Skeletal muscle tissue (tissue), 4 donors: Measurements from ENCODE around the gene KLHDC7A. TPM values are rescaled to one million over a fixed set of nuclear protein-coding genes. Genes with fewer than 3 reads are reported as not detected.
A peak's percentile ranks its signal among the peaks of the same experiment; 100 is the strongest.

Source experiments
- H3K27ac ChIP-seq: one replicate; pipeline ENCODE4 v1.7.0; 2013; ENCODE audit warnings: mild to moderate bottlenecking, low read depth, low read length, inconsistent platforms
- H3K27me3 ChIP-seq, 3 donors: one replicate each; pipeline ENCODE4 v1.7.0; 2013; ENCODE audit warnings: low read length in 3 of 3; ENCODE audit not compliant: control insufficient read depth in 3 of 3, insufficient read depth in 3 of 3
- H3K36me3 ChIP-seq, 3 donors: one replicate each; pipeline ENCODE4 v1.7.0; 2013; ENCODE audit warnings: low read length in 3 of 3; ENCODE audit not compliant: control insufficient read depth in 3 of 3, insufficient read depth in 3 of 3
- H3K4me1 ChIP-seq, 3 donors: one replicate each; pipeline ENCODE4 v1.7.0; 2013; ENCODE audit warnings: low read length in 3 of 3, mild to moderate bottlenecking in 3 of 3; ENCODE audit not compliant: control insufficient read depth in 3 of 3, insufficient read depth in 3 of 3
- H3K4me3 ChIP-seq, 3 donors: one replicate each; pipeline ENCODE4 v1.7.0; 2013; ENCODE audit warnings: low read length in 3 of 3
- H3K9ac ChIP-seq, 3 donors: one replicate each; pipeline ENCODE4 v1.7.0; 2013; ENCODE audit warnings: low read length in 3 of 3, mild to moderate bottlenecking in 3 of 3, moderate library complexity in 2 of 3, low read depth in 1 of 3
- H3K9me3 ChIP-seq, 3 donors: one replicate each; pipeline ENCODE4 v1.7.0; 2013; ENCODE audit warnings: low read length in 3 of 3; ENCODE audit not compliant: control insufficient read depth in 3 of 3
- total RNA-seq: library from RNA; depleted of rRNA; stranded (reverse); fragments of >200 nt; gene quantifications from one replicate; pipeline ENCODE4 v1.2.3, GENCODE V29; 2014
- donor health status: Osteomylitis.

The KLHDC7A gene
- total RNA-seq, 1 donor from 2014 or later: not detected

DNA sequence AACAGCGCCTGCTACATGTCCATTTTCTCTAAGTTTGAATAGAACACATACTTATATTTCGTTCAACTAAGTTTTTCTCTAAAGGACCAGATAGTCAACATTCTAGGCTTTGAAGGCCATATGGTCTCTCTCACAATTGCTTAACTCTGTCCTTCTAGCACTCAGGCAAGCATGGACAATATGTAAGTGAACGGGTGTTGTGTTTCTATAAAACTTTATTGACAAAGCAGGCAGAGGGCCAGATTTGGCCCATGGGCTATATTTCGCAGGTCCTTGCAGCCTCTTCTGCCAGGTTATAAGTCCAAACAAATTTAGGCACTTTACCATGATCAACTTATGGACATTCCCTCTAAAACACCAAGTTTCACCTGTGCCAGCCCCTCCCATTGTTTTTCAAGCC is 21.1 kb downstream of the KLHDC7A start:
- peaks cover 3 to 7% (median 3%) of the 10 kb centered on the region in 3 donors for H3K27me3 ChIP-seq
- no peaks in the 10 kb centered on the region for H3K4me1 ChIP-seq
- H3K9me3 ChIP-seq: peaks cover 0 to 4% (median 2%) of the 10 kb centered on the region in 3 donors
- H3K9ac ChIP-seq: no peak overlapping the region
- H3K4me3 ChIP-seq: no peak overlapping the region
- no peaks in the 10 kb centered on the region for H3K36me3 ChIP-seq
- H3K27ac ChIP-seq: no peak overlapping the region

DNA sequence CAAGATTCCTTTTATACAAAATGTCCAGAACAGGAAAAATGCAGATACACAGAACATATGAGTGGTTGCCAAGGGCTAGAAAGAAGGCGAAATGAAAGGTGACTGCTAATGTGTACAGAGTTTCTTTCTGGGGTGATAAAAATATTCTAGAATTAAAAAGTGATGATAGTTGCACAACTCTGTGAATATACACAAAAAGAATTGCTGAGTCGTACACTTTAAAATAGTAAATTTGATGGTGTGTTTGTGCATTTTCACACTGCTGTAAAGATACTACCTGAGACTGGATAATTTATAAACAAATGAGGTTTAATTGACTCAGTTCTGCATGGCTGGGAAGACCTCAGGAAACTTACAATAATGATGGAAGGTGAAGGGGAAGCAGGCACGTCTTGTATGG is 23.9 kb downstream of the KLHDC7A start:
- Histone ChIP-seq H3K27ac (no peak overlapping the region), H3K27me3 (peaks cover 3 to 5% (median 3%) of the 10 kb centered on the region in 3 donors), H3K4me1 (no peaks in the 10 kb centered on the region)

GRCh38 chr1:18505666-18506065 is 24.9 kb downstream of the KLHDC7A start:
- Histone ChIP-seq H3K9ac (no peak overlapping the region), H3K27me3 (peaks cover 3 to 6% (median 4%) of the 10 kb centered on the region in 3 donors), H3K4me3 (no peak overlapping the region), H3K27ac (no peak overlapping the region), H3K36me3 (no peaks in the 10 kb centered on the region), H3K9me3 (peaks cover 0 to 4% (median 2%) of the 10 kb centered on the region in 3 donors), H3K4me1 (no peaks in the 10 kb centered on the region)

More for the DNA sequence above, 23.9 kb downstream of the KLHDC7A start:
- Histone ChIP-seq H3K9ac (no peak overlapping the region), H3K9me3 (peaks cover 0 to 4% (median 2%) of the 10 kb centered on the region in 3 donors), H3K36me3 (no peaks in the 10 kb centered on the region), H3K4me3 (no peak overlapping the region)

DNA sequence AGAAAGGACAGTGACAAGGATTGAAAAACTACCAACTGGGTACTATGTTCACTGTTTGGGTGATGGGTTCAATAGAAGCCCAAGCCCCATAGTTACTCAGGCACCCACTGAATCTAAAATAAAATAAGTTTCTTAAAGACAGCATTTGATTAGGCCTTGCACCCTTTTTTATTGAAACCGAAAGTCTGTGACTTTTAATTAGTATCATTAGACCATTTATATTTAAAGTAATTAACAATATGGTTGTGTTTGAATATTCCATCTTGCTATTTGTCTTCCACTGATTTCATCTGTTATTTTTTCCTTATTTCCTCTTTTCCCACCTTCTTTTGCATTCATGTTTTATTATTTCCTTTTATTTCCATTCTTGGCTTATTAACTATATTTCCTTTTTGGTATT is 27.4 kb downstream of the KLHDC7A start:
- peaks cover 0 to 11% (median 3%) of the 10 kb centered on the region in 3 donors for H3K27me3 ChIP-seq
- no peaks in the 10 kb centered on the region for H3K36me3 ChIP-seq
- no peak overlapping the region for H3K9ac ChIP-seq
- no peak overlapping the region for H3K27ac ChIP-seq
- no peaks in the 10 kb centered on the region for H3K4me1 ChIP-seq
- H3K9me3 ChIP-seq: peaks cover 0 to 7% (median 2%) of the 10 kb centered on the region in 3 donors
- no peak overlapping the region for H3K4me3 ChIP-seq

GRCh38 chr1:18511149-18511873 is 30.6 kb downstream of the KLHDC7A start:
- peaks cover 0 to 11% (median 3%) of the 10 kb centered on the region in 3 donors for H3K27me3 ChIP-seq
- H3K36me3 ChIP-seq: no peaks in the 10 kb centered on the region
- peaks cover 0 to 9% (median 5%) of the 10 kb centered on the region in 3 donors for H3K9me3 ChIP-seq
- H3K9ac ChIP-seq: no peak overlapping the region
- no peaks in the 10 kb centered on the region for H3K4me1 ChIP-seq
- H3K27ac ChIP-seq: no peak overlapping the region
- H3K4me3 ChIP-seq: no peak overlapping the region

GRCh38 chr1:18511874-18512150 is 31.1 kb downstream of the KLHDC7A start:
- Histone ChIP-seq H3K27me3 (peaks cover 0 to 11% (median 3%) of the 10 kb centered on the region in 3 donors), H3K9me3 (peaks cover 3 to 6% (median 4%) of the 10 kb centered on the region in 3 donors), H3K36me3 (no peaks in the 10 kb centered on the region), H3K4me3 (no peak overlapping the region), H3K27ac (no peak overlapping the region), H3K9ac (no peak overlapping the region), H3K4me1 (no peaks in the 10 kb centered on the region)

GRCh38 chr1:18512883-18513282 is 32.2 kb downstream of the KLHDC7A start:
- H3K4me1 ChIP-seq: no peaks in the 10 kb centered on the region
- H3K4me3 ChIP-seq: no peak overlapping the region
- H3K9ac ChIP-seq: no peak overlapping the region
- no peaks in the 10 kb centered on the region for H3K36me3 ChIP-seq
- no peak overlapping the region for H3K27ac ChIP-seq
- H3K27me3 ChIP-seq: peaks cover 0 to 11% (median 3%) of the 10 kb centered on the region in 3 donors
- peaks cover 4 to 5% (median 5%) of the 10 kb centered on the region in 3 donors for H3K9me3 ChIP-seq

- Histone ChIP-seq H3K27ac (no peak overlapping the region), H3K4me3 (no peak overlapping the region), H3K27me3 (peaks cover 0 to 11% (median 3%) of the 10 kb centered on the region in 3 donors), H3K4me1 (no peaks in the 10 kb centered on the region), H3K9me3 (peaks cover 4 to 5% (median 5%) of the 10 kb centered on the region in 3 donors), H3K36me3 (no peaks in the 10 kb centered on the region), H3K9ac (no peak overlapping the region)
Measured at GRCh38 chr1:18513995-18514394, 33.3 kb downstream of the KLHDC7A start.

DNA sequence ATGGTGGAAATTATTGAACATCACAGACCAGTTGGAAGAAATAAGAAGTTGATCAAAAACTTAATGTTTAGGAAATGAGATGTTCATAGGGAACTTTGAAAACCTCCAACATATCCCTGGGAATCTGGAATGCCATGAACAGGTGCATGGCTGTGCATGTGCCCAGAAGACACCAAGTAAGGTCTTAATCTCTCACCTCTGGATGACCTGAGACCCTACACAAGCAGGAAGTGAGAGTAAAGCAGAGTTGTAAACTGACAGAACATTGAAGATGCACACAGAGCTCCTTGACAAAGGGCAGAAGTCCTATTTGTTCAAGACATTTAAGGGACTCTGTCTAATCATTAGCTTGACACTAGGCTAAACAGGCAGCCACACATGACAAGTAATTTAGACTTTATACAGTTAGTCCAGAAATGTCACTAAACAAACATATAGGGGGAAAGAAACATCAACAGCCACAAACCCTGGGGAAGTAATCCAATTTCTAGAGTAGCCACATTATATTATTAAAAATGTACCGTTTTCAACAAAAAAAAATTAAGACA is 34.5 kb downstream of the KLHDC7A start:
- Histone ChIP-seq H3K9me3 (peaks cover 4 to 5% (median 5%) of the 10 kb centered on the region in 3 donors), H3K4me1 (no peaks in the 10 kb centered on the region), H3K27ac (no peak overlapping the region), H3K36me3 (no peaks in the 10 kb centered on the region), H3K9ac (no peak overlapping the region), H3K27me3 (peaks cover 0 to 6% (median 3%) of the 10 kb centered on the region in 3 donors), H3K4me3 (no peak overlapping the region)

GRCh38 chr1:18516473-18516872 is 35.7 kb downstream of the KLHDC7A start:
- H3K36me3 ChIP-seq: no peaks in the 10 kb centered on the region
- H3K9ac ChIP-seq: no peak overlapping the region
- H3K4me1 ChIP-seq: no peaks in the 10 kb centered on the region
- no peak overlapping the region for H3K27ac ChIP-seq
- peaks cover 4 to 5% (median 5%) of the 10 kb centered on the region in 3 donors for H3K9me3 ChIP-seq
- peak overlapping the region in 1 of 3 donors; percentile 2 for H3K4me3 ChIP-seq
- no peaks in the 10 kb centered on the region for H3K27me3 ChIP-seq
